HL-60 (cell line): ENCODE measurements around the gene FALEC.

Experiments used
- CTCF ChIP-seq: IDR thresholded peaks from one replicate; pipeline ENCODE4 v1.5.1; 2011; ENCODE audit warnings: low read length, control low read depth, inconsistent platforms; ENCODE audit not compliant: insufficient read depth
- POLR2AphosphoS5 ChIP-seq: IDR thresholded peaks from 2 replicates; pipeline ENCODE4 v1.6.1; 2012; ENCODE audit warnings: low read depth
- REST ChIP-seq: IDR thresholded peaks from 2 replicates; pipeline ENCODE4 v1.6.1; 2012; ENCODE audit warnings: low read depth; ENCODE audit not compliant: insufficient replicate concordance

GRCh38 chr1:150552911-150553289 is 37.3 kb downstream of the FALEC start:
- TF ChIP-seq CTCF (no peak), POLR2AphosphoS5 (no peak), REST (no peak)
